OCI-LY3 (cell line): ENCODE results near the gene KIRREL1.

Experiments
- H2AFZ ChIP-seq: fragments of 200-600, 300-600 bp; shearing (Covaris generic); 2 replicates; pipeline ENCODE4 v1.6.0; 2014; ENCODE audit warnings: antibody characterized with exemption, low read depth, low read length
- H3K27ac ChIP-seq: fragments of 200-600, 300-600 bp; sonication (generic); 2 replicates; pipeline ENCODE4 v1.5.1; 2014; ENCODE audit warnings: mild to moderate bottlenecking, low read length, moderate library complexity, mixed read lengths
- H3K27me3 ChIP-seq: fragments of 200-600, 300-600 bp; sonication (generic); 2 replicates; pipeline ENCODE4 v1.6.1; 2014; ENCODE audit warnings: low read depth, low read length, mixed read lengths
- H3K36me3 ChIP-seq: fragments of 200-600, 300-600 bp; sonication (generic); replicated peaks from 2 replicates; pipeline ENCODE3; 2014; ENCODE audit warnings: low read depth, low read length, mixed read lengths
- H3K4me1 ChIP-seq: fragments of 300-600, 200-600 bp; sonication (generic); 2 replicates; pipeline ENCODE4 v1.6.1; 2014; ENCODE audit warnings: low read length, mixed read lengths
- H3K4me2 ChIP-seq: fragments of 200-600, 300-600 bp; sonication (generic); 2 replicates; pipeline ENCODE4 v1.6.1; 2014; ENCODE audit warnings: low read length, mixed read lengths
- H3K4me3 ChIP-seq: fragments of 300-600, 200-600 bp; sonication (generic); 2 replicates; pipeline ENCODE4 v1.5.1; 2014; ENCODE audit warnings: antibody characterized with exemption, mild to moderate bottlenecking, low read length, moderate library complexity
- H3K79me2 ChIP-seq: fragments of 300-600, 200-600 bp; shearing (Covaris generic); 2 replicates; pipeline ENCODE4 v1.6.1; 2014; ENCODE audit warnings: mild to moderate bottlenecking, low read length, mixed read lengths
- H3K9ac ChIP-seq: fragments of 300-600, 200-600 bp; shearing (Covaris generic); 2 replicates; pipeline ENCODE4 v1.6.0; 2014; ENCODE audit warnings: mild to moderate bottlenecking, low read length, moderate library complexity
- H3K9me3 ChIP-seq: fragments of 200-600, 300-600 bp; shearing (Covaris generic); 2 replicates; pipeline ENCODE4 v1.6.1; 2014; ENCODE audit warnings: low read length, mixed read lengths; ENCODE audit not compliant: insufficient read depth
- H4K20me1 ChIP-seq: fragments of 200-600, 300-600 bp; sonication (generic); 2 replicates; pipeline ENCODE4 v1.6.1; 2016; ENCODE audit warnings: low read length, mixed read lengths; ENCODE audit not compliant: insufficient read depth
- CTCF ChIP-seq: fragments of 200-600, 300-600 bp; sonication (generic); IDR thresholded peaks from 2 replicates; pipeline ENCODE4 v1.5.1; 2014; ENCODE audit warnings: antibody characterized with exemption, low read length, low read depth
- EZH2phosphoT487 ChIP-seq: fragments of 200-600 bp; shearing (Covaris generic); IDR thresholded peaks from 2 replicates; pipeline ENCODE4 v1.6.1; 2018; ENCODE audit warnings: antibody characterized with exemption, mixed run types, low read depth

Gene KIRREL1

DNA sequence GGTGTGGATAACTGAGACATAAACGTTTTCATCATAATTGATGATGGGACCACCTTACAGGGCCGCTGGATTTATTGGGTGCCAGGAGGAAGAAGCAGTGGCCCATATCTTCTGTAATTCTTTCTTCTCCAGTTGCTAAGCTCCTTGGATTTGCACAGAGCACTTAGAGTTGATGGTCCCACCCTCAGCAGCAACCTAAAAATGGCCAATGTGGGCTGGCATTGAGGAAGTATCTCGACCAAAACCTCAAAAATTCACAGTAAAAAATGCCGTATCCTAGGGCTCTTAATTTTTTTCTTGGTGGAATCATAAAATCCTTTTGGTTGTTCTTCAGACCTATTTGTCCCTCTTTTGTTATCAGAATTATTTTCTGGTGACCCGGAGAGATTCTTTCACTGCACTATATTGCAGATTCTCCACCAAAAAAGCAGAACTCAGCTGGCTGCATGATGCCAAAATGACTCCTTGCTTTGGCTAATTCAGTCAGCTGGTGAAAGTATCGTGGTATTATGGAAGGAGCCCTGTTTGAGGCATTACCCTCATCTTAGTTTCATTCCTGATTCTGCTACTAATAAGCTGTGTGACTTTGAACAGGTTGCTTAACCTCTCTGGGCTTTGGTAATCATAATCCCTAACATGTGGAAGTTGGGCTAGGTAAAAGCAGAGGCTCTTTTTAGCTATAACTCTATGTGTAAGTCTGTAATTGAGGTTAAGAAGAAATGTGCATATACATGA, 27.6 kb downstream of the KIRREL1 start:
- Histone ChIP-seq H3K9ac (no peak overlapping the region), H3K27me3 (peaks cover 63% of the 10 kb centered on the region), H3K4me2 (peak overlapping the region; percentile 38), H3K36me3 (no peaks in the 10 kb centered on the region), H4K20me1 (no peaks in the 10 kb centered on the region), H3K4me1 (peaks cover 10% of the 10 kb centered on the region), H3K79me2 (no peaks in the 10 kb centered on the region), H3K27ac (no peak overlapping the region), H2AFZ (0 out of 2 replicates have a peak overlapping the region, but pooled peaks have one; percentile 2), H3K4me3 (no peak overlapping the region), H3K9me3 (no peaks in the 10 kb centered on the region)
- TF ChIP-seq EZH2phosphoT487 (no peak), CTCF (no peak)

- Histone ChIP-seq H3K27ac (no peak overlapping the region), H3K4me1 (peaks cover 10% of the 10 kb centered on the region), H3K27me3 (peaks cover 65% of the 10 kb centered on the region), H4K20me1 (no peaks in the 10 kb centered on the region), H3K36me3 (no peaks in the 10 kb centered on the region), H2AFZ (no peak overlapping the region), H3K9me3 (no peaks in the 10 kb centered on the region), H3K4me2 (no peak overlapping the region), H3K9ac (no peak overlapping the region), H3K4me3 (no peak overlapping the region), H3K79me2 (no peaks in the 10 kb centered on the region)
- TF ChIP-seq CTCF: no peak
Observed at GRCh38 chr1:158021721-158022120, 28.3 kb downstream of the KIRREL1 start.

DNA sequence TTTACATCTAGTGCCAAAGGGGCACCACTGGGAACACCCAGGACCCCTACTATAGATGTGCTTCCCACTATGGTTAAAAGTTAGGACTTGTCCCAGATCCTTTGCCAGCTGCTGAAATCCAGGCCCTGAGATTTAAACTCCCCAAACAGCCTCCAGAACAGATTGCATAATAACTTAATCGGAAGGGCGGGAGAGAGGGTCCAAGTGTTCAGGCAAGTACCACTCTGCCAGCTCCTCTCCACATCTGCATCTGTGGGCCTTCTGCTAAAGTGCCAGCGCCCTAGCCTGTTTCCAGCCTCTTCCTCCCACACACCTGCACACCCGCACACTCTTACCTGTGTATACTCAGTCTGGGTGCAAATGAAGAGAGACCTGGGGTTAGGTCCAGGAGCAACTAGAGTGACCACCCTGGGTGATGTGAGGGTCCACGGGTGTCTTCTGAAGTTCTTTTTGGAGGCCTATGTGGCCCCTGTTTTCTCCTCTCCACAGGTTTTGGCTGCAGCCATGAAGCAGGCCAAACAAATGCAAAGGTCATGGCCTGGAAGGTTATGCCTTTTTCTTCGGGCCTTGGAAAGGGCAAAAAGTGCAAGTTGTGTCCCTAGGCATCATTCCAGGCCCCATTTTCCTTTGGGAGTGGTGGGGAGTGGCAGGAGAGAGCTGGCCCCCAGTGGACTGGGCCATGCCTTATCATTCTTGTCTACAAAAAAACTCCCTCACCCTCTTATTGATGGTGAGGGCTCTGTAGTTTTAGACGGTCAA, 29.3 kb downstream of the KIRREL1 start:
- Histone ChIP-seq H3K79me2 (no peaks in the 10 kb centered on the region), H3K27me3 (peaks cover 68% of the 10 kb centered on the region), H3K9me3 (no peaks in the 10 kb centered on the region), H3K27ac (no peak overlapping the region), H3K36me3 (no peaks in the 10 kb centered on the region), H2AFZ (no peak overlapping the region), H3K4me1 (peaks cover 10% of the 10 kb centered on the region), H3K9ac (no peak overlapping the region), H3K4me3 (no peak overlapping the region), H3K4me2 (no peak overlapping the region), H4K20me1 (no peaks in the 10 kb centered on the region)
- TF ChIP-seq CTCF: no peak
- TF ChIP-seq EZH2phosphoT487: no peak

DNA sequence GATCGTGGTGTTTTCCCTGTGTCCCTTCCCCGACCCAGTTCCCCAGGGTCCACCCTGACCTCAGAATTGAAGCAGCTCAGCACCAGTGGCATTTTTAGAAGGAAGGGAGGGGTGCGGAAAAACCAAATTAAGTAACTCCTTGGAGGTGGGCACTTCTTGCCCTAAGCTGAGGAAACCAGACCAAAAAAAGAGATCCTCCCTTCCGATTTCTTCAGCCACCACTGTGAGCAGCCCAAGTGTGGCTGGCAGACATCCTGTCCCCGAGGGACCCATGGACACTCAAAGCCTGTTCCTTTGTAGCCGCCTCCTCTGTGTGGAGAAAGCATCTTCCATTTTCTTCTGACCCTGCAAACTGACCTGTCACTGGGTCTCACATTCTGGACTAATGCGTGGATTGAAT, 31.3 kb downstream of the KIRREL1 start:
- H3K4me2 ChIP-seq: no peak overlapping the region
- H3K9ac ChIP-seq: no peak overlapping the region
- no peaks in the 10 kb centered on the region for H4K20me1 ChIP-seq
- H3K9me3 ChIP-seq: no peaks in the 10 kb centered on the region
- no peak overlapping the region for H2AFZ ChIP-seq
- TF ChIP-seq EZH2phosphoT487 (no peak), CTCF (no peak)
- H3K36me3 ChIP-seq: no peaks in the 10 kb centered on the region
- no peak overlapping the region for H3K4me3 ChIP-seq
- H3K79me2 ChIP-seq: no peaks in the 10 kb centered on the region
- H3K4me1 ChIP-seq: peaks cover 10% of the 10 kb centered on the region
- H3K27ac ChIP-seq: no peak overlapping the region
- peaks cover 65% of the 10 kb centered on the region for H3K27me3 ChIP-seq
